Hematopoietic multipotent progenitor cell (in vitro differentiated cells): ENCODE measurements around the gene DPP7. TPM values are rescaled to one million over a fixed set of nuclear protein-coding genes. Genes with fewer than 3 reads are reported as not detected.

Experiments
- small RNA-seq: library from RNA; depleted of rRNA; stranded (forward); fragments of <200 nt; gene quantifications from one replicate; pipeline ENCODE3, GENCODE V24; 2012
- total RNA-seq: library from RNA; depleted of rRNA; stranded (reverse); fragments of >200 nt; gene quantifications from one replicate; pipeline ENCODE4 v1.2.3, GENCODE V29; 2012

DPP7 gene
- total RNA-seq, 1 donor: 154 TPM

Small RNAs within 50 kb of the gene (small RNA-seq; reads per million reads assigned to genes)
- gene RF00153: not detected

Other genes starting within 250 kb of the DPP7 start
- 211 TPM for gene EDF1, start 248.4 kb downstream of the DPP7 start, total RNA-seq
- 20.5 TPM for gene TRAF2, start 228.2 kb downstream of the DPP7 start, total RNA-seq
- 179 TPM for gene FBXW5, start 170.0 kb downstream of the DPP7 start, total RNA-seq
- gene C8G, start 169.5 kb downstream of the DPP7 start, total RNA-seq: 0.81 TPM
- 0.54 TPM for gene LCN12, start 162.5 kb downstream of the DPP7 start, total RNA-seq
- gene PTGDS, start 137.2 kb downstream of the DPP7 start, total RNA-seq: not detected
- not detected for gene LCNL1, start 131.7 kb downstream of the DPP7 start, total RNA-seq
- 16.7 TPM for gene PAXX, start 122.3 kb downstream of the DPP7 start, total RNA-seq
- gene CLIC3, start 118.2 kb downstream of the DPP7 start, total RNA-seq: 0.27 TPM
- 99.1 TPM for gene ABCA2, start 86.5 kb downstream of the DPP7 start, total RNA-seq
- 14.3 TPM for gene FUT7, start 82.6 kb downstream of the DPP7 start, total RNA-seq
- 51.2 TPM for gene NPDC1, start 68.6 kb downstream of the DPP7 start, total RNA-seq
- not detected for gene ENTPD2, start 60.7 kb downstream of the DPP7 start, total RNA-seq
- gene SAPCD2, start 44.2 kb downstream of the DPP7 start, total RNA-seq: 4.8 TPM
- gene UAP1L1, start 37.2 kb downstream of the DPP7 start, total RNA-seq: 14.8 TPM
- gene MAN1B1, start 27.7 kb downstream of the DPP7 start, total RNA-seq: 70.8 TPM
- gene GRIN1, start 24.4 kb upstream of the DPP7 start, total RNA-seq: under 0.01 TPM
- 2.2 TPM for gene LRRC26, start 55.3 kb upstream of the DPP7 start, total RNA-seq
- gene TMEM210, start 57.3 kb upstream of the DPP7 start, total RNA-seq: not detected
- gene ANAPC2, start 73.8 kb upstream of the DPP7 start, total RNA-seq: 59.8 TPM
- 78.4 TPM for gene SSNA1, start 73.9 kb upstream of the DPP7 start, total RNA-seq
- 3.0 TPM for gene TPRN, start 86.0 kb upstream of the DPP7 start, total RNA-seq
- 35.5 TPM for gene TMEM203, start 90.9 kb upstream of the DPP7 start, total RNA-seq
- gene NDOR1, start 91.0 kb upstream of the DPP7 start, total RNA-seq: 10.2 TPM
- 1.3 TPM for gene RNF208, start 107.5 kb upstream of the DPP7 start, total RNA-seq
- gene CYSRT1, start 110.4 kb upstream of the DPP7 start, total RNA-seq: 0.27 TPM
- not detected for gene RNF224, start 112.8 kb upstream of the DPP7 start, total RNA-seq
- not detected for gene SLC34A3, start 116.2 kb upstream of the DPP7 start, total RNA-seq
- gene TUBB4B, start 126.6 kb upstream of the DPP7 start, total RNA-seq: 141 TPM
- gene STPG3, start 136.6 kb upstream of the DPP7 start, total RNA-seq: 0.54 TPM
- 72.7 TPM for gene NELFB, start 140.6 kb upstream of the DPP7 start, total RNA-seq
- 25.0 TPM for gene TOR4A, start 163.0 kb upstream of the DPP7 start, total RNA-seq
- 5.1 TPM for gene NRARP, start 187.5 kb upstream of the DPP7 start, total RNA-seq